ENCODE measurements around the gene FREM1.
"Not testable (repeated sequence)": the region's sequence is repeated elsewhere in the genome, so short reads cannot be mapped to it uniquely, and the experiment has no call there.

The FREM1 gene

GRCh38 chr9:14909961-14910805, at the start of gene FREM1:
Gene FREM1, minus strand, starts transcription at chr9:14910428. Its CDS starts 41,451 bp downstream, at chr9:14868977.
- peak; percentile 56 for DNase-seq (ENCODE audit: low read depth, low spot score)

GRCh38 chr9:14958989-14959388, 48.8 kb upstream of the FREM1 start:
- no peak for DNase-seq (ENCODE audit: low read depth, low spot score)

- DNase-seq (ENCODE audit: low read depth, low spot score), result no peak
Observed at GRCh38 chr9:14957109-14957508, 46.9 kb upstream of the FREM1 start.

GRCh38 chr9:14956208-14956607, 46.0 kb upstream of the FREM1 start:
- DNase-seq (ENCODE audit: low read depth, low spot score), result no peak

- DNase-seq (ENCODE audit: low read depth, low spot score), result no peak
Observed at GRCh38 chr9:14945351-14945750, 35.1 kb upstream of the FREM1 start.

GRCh38 chr9:14941501-14942405, 31.5 kb upstream of the FREM1 start:
- DNase-seq (ENCODE audit: low read depth, low spot score), result no peak

- DNase-seq (ENCODE audit: low read depth, low spot score), result no peak
Observed at GRCh38 chr9:14939378-14939777, 29.1 kb upstream of the FREM1 start.

- no peak for DNase-seq (ENCODE audit: low read depth, low spot score)
Observed at GRCh38 chr9:14937216-14937615, 27.0 kb upstream of the FREM1 start.

GRCh38 chr9:14936491-14936890, 26.3 kb upstream of the FREM1 start:
- no peak for DNase-seq (ENCODE audit: low read depth, low spot score)

- no peak for DNase-seq (ENCODE audit: low read depth, low spot score)
Observed at GRCh38 chr9:14935964-14936363, 25.7 kb upstream of the FREM1 start.

GRCh38 chr9:14935106-14935751, 25.0 kb upstream of the FREM1 start:
- DNase-seq (ENCODE audit: low read depth, low spot score), result no peak

- no peak for DNase-seq (ENCODE audit: low read depth, low spot score)
Observed at GRCh38 chr9:14932641-14933040, 22.4 kb upstream of the FREM1 start.

GRCh38 chr9:14932231-14932630, 22.0 kb upstream of the FREM1 start:
- DNase-seq (ENCODE audit: low read depth, low spot score), result no peak

- DNase-seq (ENCODE audit: low read depth, low spot score), result no peak
Observed at GRCh38 chr9:14926941-14927624, 16.9 kb upstream of the FREM1 start.

- DNase-seq (ENCODE audit: low read depth, low spot score), result no peak
Observed at GRCh38 chr9:14924230-14925219, 14.3 kb upstream of the FREM1 start.

- DNase-seq (ENCODE audit: low read depth, low spot score), result no peak
Observed at GRCh38 chr9:14923701-14924100, 13.5 kb upstream of the FREM1 start.

GRCh38 chr9:14920805-14921204, 10.6 kb upstream of the FREM1 start:
- not testable (repeated sequence) for DNase-seq (ENCODE audit: low read depth, low spot score)

GRCh38 chr9:14913366-14913765, 3.1 kb upstream of the FREM1 start:
- DNase-seq (ENCODE audit: low read depth, low spot score), result no peak

GRCh38 chr9:14912859-14913258, 2.6 kb upstream of the FREM1 start:
- DNase-seq (ENCODE audit: low read depth, low spot score), result no peak

- no peak for DNase-seq (ENCODE audit: low read depth, low spot score)
Observed at GRCh38 chr9:14911046-14911445, 818 bp upstream of the FREM1 start.
